ENCODE results near the gene TBX10. TPM values are rescaled to one million over a fixed set of nuclear protein-coding genes. Genes with fewer than 3 reads are reported as not detected.

Gene TBX10
- total and polyA plus RNA-seq, 7 donors = 0.01 TPM; not detected in 6

DNA sequence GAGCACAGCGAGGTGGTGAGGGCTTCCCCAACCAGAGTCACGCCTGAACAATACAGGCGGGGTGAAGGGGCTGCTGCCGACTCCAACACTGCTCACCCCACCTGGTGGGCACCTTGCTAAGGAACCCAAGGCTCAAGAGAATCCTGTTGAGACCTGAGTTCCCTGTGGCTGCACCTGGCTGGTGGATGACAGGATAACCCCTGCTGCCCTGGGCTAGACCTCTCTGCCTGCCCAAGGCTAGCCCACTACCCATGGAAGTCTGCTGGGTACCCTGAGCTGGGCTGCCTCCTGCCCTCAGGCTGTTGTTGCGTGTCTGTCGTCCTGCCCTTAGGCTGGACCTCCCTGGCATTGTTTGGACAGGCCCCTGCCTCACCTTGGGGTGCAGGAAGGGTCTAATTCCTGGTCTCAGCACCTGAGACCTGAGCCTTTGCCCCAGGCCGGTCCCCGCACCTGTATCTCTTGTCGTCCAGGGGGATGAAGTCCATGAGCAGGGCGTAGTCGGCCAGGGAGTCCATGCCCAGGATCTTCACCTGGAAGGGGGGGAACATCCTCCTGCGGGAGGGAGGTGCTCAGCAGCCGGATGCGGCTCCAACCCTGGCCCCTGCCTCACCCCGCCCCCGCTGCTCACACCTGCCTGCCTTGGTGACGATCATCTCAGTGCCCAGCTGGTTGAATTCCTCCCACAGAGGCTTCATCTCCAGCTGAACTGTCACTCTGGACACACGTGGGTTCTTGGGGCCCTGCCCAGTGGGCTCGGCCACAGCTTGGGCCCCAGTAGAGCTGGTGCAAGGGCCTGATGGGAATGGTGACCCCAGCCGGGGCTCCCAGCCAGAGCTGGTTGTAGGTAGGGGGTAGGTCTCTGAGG lies 5.0 kb downstream of the TBX10 start:
- H3K4me1 ChIP-seq = peaks cover 6% of the 10 kb centered on the region
- H3K27ac ChIP-seq = no peak overlapping the region
- no peak for DNase-seq
- H3K36me3 ChIP-seq (ENCODE audit: insufficient read depth in 1 of 2, low read depth in 1 of 2) = no peaks in the 10 kb centered on the region
- no peaks in the 10 kb centered on the region for H3K9me3 ChIP-seq
- no peak overlapping the region for H3K4me3 ChIP-seq
- H3K27me3 ChIP-seq (ENCODE audit: insufficient read depth in 3 of 3, low read length in 2 of 3) = peaks cover 0 to 4% (median 0%) of the 10 kb centered on the region in 3 donors
- 71 to 75% (median 71%) methylated on average over 19 to 20 of the region's 20 CpGs for WGBS, 3 donors
- TF ChIP-seq, protein P1, sequence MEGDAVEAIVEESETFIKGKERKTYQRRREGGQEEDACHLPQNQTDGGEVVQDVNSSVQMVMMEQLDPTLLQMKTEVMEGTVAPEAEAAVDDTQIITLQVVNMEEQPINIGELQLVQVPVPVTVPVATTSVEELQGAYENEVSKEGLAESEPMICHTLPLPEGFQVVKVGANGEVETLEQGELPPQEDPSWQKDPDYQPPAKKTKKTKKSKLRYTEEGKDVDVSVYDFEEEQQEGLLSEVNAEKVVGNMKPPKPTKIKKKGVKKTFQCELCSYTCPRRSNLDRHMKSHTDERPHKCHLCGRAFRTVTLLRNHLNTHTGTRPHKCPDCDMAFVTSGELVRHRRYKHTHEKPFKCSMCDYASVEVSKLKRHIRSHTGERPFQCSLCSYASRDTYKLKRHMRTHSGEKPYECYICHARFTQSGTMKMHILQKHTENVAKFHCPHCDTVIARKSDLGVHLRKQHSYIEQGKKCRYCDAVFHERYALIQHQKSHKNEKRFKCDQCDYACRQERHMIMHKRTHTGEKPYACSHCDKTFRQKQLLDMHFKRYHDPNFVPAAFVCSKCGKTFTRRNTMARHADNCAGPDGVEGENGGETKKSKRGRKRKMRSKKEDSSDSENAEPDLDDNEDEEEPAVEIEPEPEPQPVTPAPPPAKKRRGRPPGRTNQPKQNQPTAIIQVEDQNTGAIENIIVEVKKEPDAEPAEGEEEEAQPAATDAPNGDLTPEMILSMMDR (IDR thresholded peaks at IDR 0.05) = no peak
- intact Hi-C loops (cut with DNase I) = loop anchor here in 1 of 2 donors (10.0 kb wide), 1 partner anchor 170 kb away; no protein-coding TSS in a partner anchor
- ATAC-seq = no peak

DNA sequence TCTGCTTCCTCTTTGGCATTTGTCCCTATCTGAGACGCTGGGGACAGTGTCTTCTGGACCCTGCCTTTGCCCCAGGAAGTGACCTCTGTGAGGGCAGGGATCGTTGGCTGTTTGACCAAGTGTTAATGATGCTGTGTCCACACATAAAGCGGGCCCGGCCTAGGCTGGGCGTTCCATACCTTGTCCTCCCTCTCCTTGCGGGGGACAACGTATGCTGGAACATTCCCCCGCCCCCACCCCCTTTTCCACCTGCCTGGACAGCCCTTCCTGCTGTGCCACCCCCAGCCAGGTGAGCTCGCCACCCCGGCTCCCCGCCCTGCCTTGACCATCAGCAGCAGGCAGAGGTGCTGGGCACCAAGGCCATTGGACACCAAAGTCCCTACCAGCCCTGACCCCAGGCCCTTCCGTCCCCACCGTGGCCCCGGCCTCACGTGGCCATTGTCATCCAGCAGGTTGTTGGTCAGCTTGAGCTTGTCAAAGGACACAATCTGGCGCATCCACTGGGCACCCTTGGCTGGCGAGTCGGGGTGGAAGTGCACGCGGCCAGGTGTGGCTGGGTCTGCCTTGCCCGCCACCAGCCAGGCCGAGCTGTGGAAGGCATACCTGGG lies 5.7 kb downstream of the TBX10 start:
- DNase-seq (no peak), ATAC-seq (no peak)
- Histone ChIP-seq H3K27ac (no peak overlapping the region), H3K36me3 (ENCODE audit: insufficient read depth in 1 of 2, low read depth in 1 of 2) (no peaks in the 10 kb centered on the region), H3K27me3 (ENCODE audit: insufficient read depth in 3 of 3, low read length in 2 of 3) (no peaks in the 10 kb centered on the region), H3K9me3 (no peaks in the 10 kb centered on the region), H3K4me1 (peaks cover 12% of the 10 kb centered on the region), H3K4me3 (no peak overlapping the region)
- TF ChIP-seq, protein P1 (IDR thresholded peaks at IDR 0.05) = no peak
- intact Hi-C loops (cut with DNase I) = loop anchor here in 1 of 2 donors (10.0 kb wide), 1 partner anchor 171 kb away; no protein-coding TSS in a partner anchor
- 81 to 86% (median 83%) methylated on average over 21 to 22 of the region's 22 CpGs for WGBS, 3 donors

DNA sequence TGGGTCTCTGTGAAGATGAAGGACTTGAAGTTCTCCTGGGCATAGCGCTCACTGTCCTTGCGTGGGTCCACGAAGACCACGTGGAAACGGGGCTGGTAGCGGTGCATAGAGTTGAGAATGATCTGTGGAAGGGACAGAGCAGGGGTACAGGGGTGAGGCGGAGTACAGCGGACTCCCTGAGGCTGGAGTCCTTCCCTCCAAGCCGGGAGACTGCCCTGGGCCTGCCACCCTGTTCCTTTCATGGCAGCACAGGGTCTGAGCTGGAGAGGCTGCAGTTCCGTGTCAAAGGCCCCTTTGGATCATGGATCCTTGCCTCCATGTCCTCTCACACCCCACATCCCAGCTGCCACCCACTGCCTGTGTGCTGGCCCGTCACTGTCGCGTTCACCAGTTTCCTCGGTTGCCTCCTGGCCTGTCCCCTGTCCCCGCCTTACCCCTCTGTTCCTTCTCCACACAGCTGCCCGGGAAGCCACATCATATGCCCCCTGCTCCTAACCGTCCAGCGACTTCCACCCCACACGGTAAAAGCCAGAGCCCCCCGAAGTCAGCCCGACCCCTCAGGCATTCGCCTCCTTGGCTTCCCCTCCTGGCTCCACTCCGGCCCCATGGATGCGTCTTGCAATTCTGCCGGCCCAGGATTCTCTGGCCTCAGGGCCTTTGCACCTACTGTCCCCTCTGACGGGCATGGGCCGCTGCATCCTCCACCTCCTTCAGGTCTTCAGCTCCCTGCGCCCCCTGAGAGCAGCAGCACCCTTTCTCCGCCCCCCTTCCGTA lies 6.4 kb downstream of the TBX10 start:
- DNase-seq (no peak), ATAC-seq (no peak)
- Histone ChIP-seq H3K9me3 (no peaks in the 10 kb centered on the region), H3K27me3 (ENCODE audit: insufficient read depth in 3 of 3, low read length in 2 of 3) (no peaks in the 10 kb centered on the region), H3K4me1 (peaks cover 15% of the 10 kb centered on the region), H3K27ac (no peak overlapping the region), H3K36me3 (ENCODE audit: insufficient read depth in 1 of 2, low read depth in 1 of 2) (no peaks in the 10 kb centered on the region), H3K4me3 (no peak overlapping the region)
- TF ChIP-seq, protein P1 (IDR thresholded peaks at IDR 0.05) = no peak
- intact Hi-C loops (cut with DNase I) = loop anchor here in 1 of 2 donors (10.0 kb wide), 1 partner anchor 172 kb away; no protein-coding TSS in a partner anchor
- 89 to 92% (median 90%) methylated on average over 30 of the region's 30 CpGs for WGBS, 3 donors

DNA sequence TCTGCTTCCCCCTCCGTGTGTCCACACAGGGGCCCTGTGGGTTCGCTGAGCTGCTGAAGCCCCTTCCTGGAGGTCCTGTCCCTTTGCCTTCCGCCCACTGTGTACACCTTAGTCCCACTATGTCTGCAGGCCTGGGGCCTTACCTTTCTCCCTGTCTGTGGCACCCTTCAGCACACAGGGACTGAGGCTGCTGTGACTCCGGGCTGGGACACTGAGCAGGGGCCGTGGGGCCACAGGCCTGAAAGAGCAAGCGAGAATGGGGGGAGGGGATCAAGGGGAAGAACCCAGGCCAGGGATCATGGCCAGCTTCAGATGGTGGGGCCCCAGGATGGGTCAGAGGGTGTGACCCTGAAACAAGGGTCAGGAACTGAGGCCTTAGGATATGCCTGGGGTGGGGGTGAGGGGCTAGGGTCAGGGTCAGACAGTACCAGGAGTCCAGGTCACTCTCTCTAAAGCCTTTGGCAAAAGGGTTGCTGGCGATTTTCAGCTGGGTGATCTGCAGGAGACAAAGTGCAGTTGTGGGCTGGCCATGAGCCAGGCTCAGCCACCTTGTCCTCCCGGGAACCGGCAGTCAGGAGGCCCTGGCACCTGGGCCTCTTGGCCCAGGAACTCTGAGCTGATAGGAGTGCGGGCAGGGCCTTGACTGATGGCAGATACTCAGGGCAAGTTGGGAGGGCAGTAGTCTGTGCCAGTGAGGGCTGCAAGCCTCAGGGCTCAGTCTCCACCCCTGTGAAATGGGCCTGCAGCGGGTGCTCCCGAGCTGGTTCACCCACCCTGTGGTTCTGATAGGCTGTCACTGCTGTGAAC lies 7.2 kb downstream of the TBX10 start:
- ATAC-seq = no peak
- intact Hi-C loops (cut with DNase I) = loop anchor here in 1 of 2 donors (10.0 kb wide), 1 partner anchor 172 kb away; no protein-coding TSS in a partner anchor
- no peak overlapping the region for H3K27ac ChIP-seq

More for the DNA sequence above, 7.2 kb downstream of the TBX10 start:
- TF ChIP-seq, protein P1 (IDR thresholded peaks at IDR 0.05) = no peak
- Histone ChIP-seq H3K27me3 (ENCODE audit: insufficient read depth in 3 of 3, low read length in 2 of 3) (no peaks in the 10 kb centered on the region), H3K4me3 (no peak overlapping the region), H3K9me3 (no peaks in the 10 kb centered on the region), H3K4me1 (peaks cover 15% of the 10 kb centered on the region), H3K36me3 (ENCODE audit: insufficient read depth in 1 of 2, low read depth in 1 of 2) (no peaks in the 10 kb centered on the region)
- no peak for DNase-seq
- 78 to 88% (median 82%) methylated on average over 12 of the region's 12 CpGs for WGBS, 3 donors

Data from psoas muscle (tissue), 8 donors.